HEK293T (cell line): ENCODE measurements around the gene ATP23.
A peak's percentile ranks its signal among the peaks of the same experiment; 100 is the strongest.

ENCODE experiments used
- CTCF ChIA-PET: fragments of 350-600 bp; formaldehyde crosslinking; extraction: SDS; loops from one replicate; lab custom pipeline; 2021; ENCODE audit warnings: antibody characterized with exemption, inconsistent platforms; lab: Yijun Ruan, JAX
- POLR2A ChIA-PET: fragments of 350-600 bp; formaldehyde crosslinking; extraction: SDS; loops from one replicate; lab custom pipeline; 2020; ENCODE audit warnings: antibody characterized with exemption, inconsistent platforms; lab: Yijun Ruan, JAX
- DNase-seq: peaks from one replicate; pipeline ENCODE4 v3.0.0; 2012; ENCODE audit warnings: mixed read lengths; ENCODE audit errors: extremely low spot score
- ARNT ChIP-seq: fragments of 450-650 bp; IDR thresholded peaks from 2 replicates; pipeline ENCODE4 v1.6.1; 2017; ENCODE audit warnings: mild to moderate bottlenecking
- BHLHE40 ChIP-seq: fragments of 450-650 bp; IDR thresholded peaks from 2 replicates; pipeline ENCODE4 v1.6.1; 2016; ENCODE audit warnings: mild to moderate bottlenecking, moderate library complexity, borderline replicate concordance
- CTBP1 ChIP-seq: fragments of 450-650 bp; IDR thresholded peaks from 2 replicates; pipeline ENCODE4 v1.6.1; 2016; ENCODE audit warnings: borderline replicate concordance
- ELF4 ChIP-seq: fragments of 450-650 bp; IDR thresholded peaks from 2 replicates; pipeline ENCODE4 v1.6.1; 2017; ENCODE audit warnings: antibody characterized with exemption
- FOXA1 ChIP-seq: fragments of 450-650 bp; IDR thresholded peaks from 2 replicates; pipeline ENCODE4 v1.6.1; 2016; ENCODE audit warnings: mild to moderate bottlenecking
- FOXK2 ChIP-seq: fragments of 450-650 bp; IDR thresholded peaks from 2 replicates; pipeline ENCODE4 v1.6.1; 2016; ENCODE audit warnings: mild to moderate bottlenecking
- FOXM1 ChIP-seq: fragments of 450-650 bp; IDR thresholded peaks from 2 replicates; pipeline ENCODE4 v1.6.1; 2017; ENCODE audit warnings: mild to moderate bottlenecking, borderline replicate concordance
- HDGF ChIP-seq: fragments of 450-650 bp; IDR thresholded peaks from 2 replicates; pipeline ENCODE4 v1.6.1; 2017; ENCODE audit warnings: antibody characterized with exemption, borderline replicate concordance
- L3MBTL2 ChIP-seq: fragments of 450-650 bp; conservative IDR thresholded peaks from 2 replicates; pipeline ENCODE4 v1.6.1; 2016; ENCODE audit warnings: mild to moderate bottlenecking
- LEF1 ChIP-seq: fragments of 450-650 bp; IDR thresholded peaks from 2 replicates; pipeline ENCODE4 v1.6.1; 2017; ENCODE audit warnings: mild to moderate bottlenecking, borderline replicate concordance
- NFRKB ChIP-seq: fragments of 450-650 bp; IDR thresholded peaks from 2 replicates; pipeline ENCODE4 v1.6.1; 2016; ENCODE audit warnings: mild to moderate bottlenecking, moderate library complexity
- PKNOX1 ChIP-seq: fragments of 450-650 bp; IDR thresholded peaks from 2 replicates; pipeline ENCODE4 v1.6.1; 2016
- SP1 ChIP-seq: fragments of 450-650 bp; IDR thresholded peaks from 2 replicates; pipeline ENCODE4 v1.6.1; 2017
- SUZ12 ChIP-seq: fragments of 450-650 bp; IDR thresholded peaks from 2 replicates; pipeline ENCODE4 v1.6.1; 2016; ENCODE audit warnings: mild to moderate bottlenecking
- TARDBP ChIP-seq: fragments of 450-650 bp; IDR thresholded peaks from 2 replicates; pipeline ENCODE4 v1.6.1; 2016
- ZNF384 ChIP-seq: fragments of 450-650 bp; IDR thresholded peaks from 2 replicates; pipeline ENCODE4 v1.6.1; 2016

ATP23 gene

GRCh38 chr12:57896115-57896433 lies 45.3 kb upstream of the ATP23 start:
- ChIA-PET POLR2A (interaction anchor here (0.7 to 5.0 kb wide), 12 partner anchors 9 to 152 kb away, joined by 3 to 55 read pairs (median 6); partner anchors contain the start of genes CTDSP2, EEF1AKMT3, METTL1 and TSPAN31), CTCF (interaction anchor here (1.3 to 3.8 kb wide), 6 partner anchors 9 to 64 kb away, joined by 3 to 21 read pairs (median 4); no protein-coding TSS in a partner anchor)
- TF ChIP-seq ARNT (no peak), SUZ12 (no peak), PKNOX1 (no peak), CTBP1 (no peak), BHLHE40 (no peak), ELF4 (no peak), FOXK2 (no peak), TARDBP (no peak), LEF1 (no peak), ZNF384 (no peak), SP1 (no peak), FOXM1 (no peak), HDGF (no peak)
- no peak for DNase-seq

GRCh38 chr12:57896434-57897201 lies 44.7 kb upstream of the ATP23 start:
- ChIA-PET CTCF (interaction anchor here (0.6 to 3.8 kb wide), 9 partner anchors 8 to 85 kb away, joined by 3 to 21 read pairs (median 5); no protein-coding TSS in a partner anchor), POLR2A (interaction anchor here (0.7 to 5.0 kb wide), 18 partner anchors 9 to 152 kb away, joined by 3 to 55 read pairs (median 5); partner anchors contain the start of genes ATP23, CTDSP2, EEF1AKMT3 and METTL1)
- DNase-seq: peak; percentile 53
- TF ChIP-seq ELF4: no peak
- no peak for TF ChIP-seq BHLHE40
- TF ChIP-seq L3MBTL2: peak; percentile 60
- TF ChIP-seq FOXA1: no peak
- 0 out of 2 replicates have a peak, but pooled peaks have one; percentile 32 for TF ChIP-seq PKNOX1

- ChIA-PET POLR2A (interaction anchor here (0.7 to 5.0 kb wide), 16 partner anchors 10 to 153 kb away, joined by 3 to 55 read pairs (median 5); partner anchors contain the start of genes ATP23, CTDSP2, EEF1AKMT3 and METTL1), CTCF (interaction anchor here (0.6 to 3.8 kb wide), 8 partner anchors 7 to 86 kb away, joined by 3 to 21 read pairs (median 5); no protein-coding TSS in a partner anchor)
- TF ChIP-seq FOXM1 (no peak), LEF1 (no peak), ELF4 (no peak), FOXA1 (no peak), ZNF384 (no peak), L3MBTL2 (no peak), TARDBP (no peak), PKNOX1 (no peak), ARNT (no peak), FOXK2 (no peak), NFRKB (no peak), BHLHE40 (no peak), SP1 (no peak), CTBP1 (no peak), SUZ12 (no peak), HDGF (no peak)
Measured at GRCh38 chr12:57897286-57897974, 43.9 kb upstream of the ATP23 start.

GRCh38 chr12:57898308-57898970 lies 42.9 kb upstream of the ATP23 start:
- TF ChIP-seq FOXK2: no peak
- TF ChIP-seq L3MBTL2: no peak
- no peak for TF ChIP-seq TARDBP
- no peak for TF ChIP-seq ARNT
- no peak for TF ChIP-seq FOXM1
- TF ChIP-seq BHLHE40: no peak
- no peak for TF ChIP-seq SP1
- no peak for TF ChIP-seq PKNOX1
- TF ChIP-seq ZNF384: no peak
- TF ChIP-seq NFRKB: no peak
- no peak for TF ChIP-seq SUZ12
- DNase-seq: no peak
- ChIA-PET POLR2A (interaction anchor here (0.7 to 1.0 kb wide), 3 partner anchors 52 to 116 kb away, joined by 3 to 4 read pairs (median 4); partner anchors contain the start of genes CTDSP2 and TSFM), CTCF (interaction anchor here (0.6 to 3.8 kb wide), 2 partner anchors 25 to 62 kb away, joined by 3 to 21 read pairs; no protein-coding TSS in a partner anchor)

More at GRCh38 chr12:57897286-57897974, 43.9 kb upstream of the ATP23 start:
- DNase-seq: no peak
